Smooth muscle cell (in vitro differentiated cells): Measurements from ENCODE around the gene PHACTR4. TPM values are rescaled to one million over a fixed set of nuclear protein-coding genes. Genes with fewer than 3 reads are reported as not detected.

Experiments
- DNase-seq: peaks from one replicate; lab custom pipeline; 2025; ENCODE audit not compliant: unreplicated experiment; lab: John Stamatoyannopoulos, UW
- H2AFZ ChIP-seq: fragments of 200-600 bp; sonication (generic); 2 replicates; pipeline ENCODE4 v1.6.0; 2016; ENCODE audit warnings: antibody characterized with exemption, low read depth, mild to moderate bottlenecking
- H3F3A ChIP-seq: fragments of 200-600 bp; sonication (generic); 2 replicates; pipeline ENCODE4 v1.6.0; 2017; ENCODE audit warnings: antibody characterized with exemption, low read depth
- H3K27ac ChIP-seq: fragments of 200-600 bp; sonication (generic); 2 replicates; pipeline ENCODE4 v1.5.1; 2016; ENCODE audit warnings: low read depth, mild to moderate bottlenecking
- H3K27me3 ChIP-seq: fragments of 200-600 bp; sonication (generic); 2 replicates; pipeline ENCODE4 v1.6.1; 2016; ENCODE audit warnings: low read depth, mild to moderate bottlenecking
- H3K36me3 ChIP-seq: fragments of 200-600 bp; sonication (generic); 2 replicates; pipeline ENCODE4 v1.5.1; 2016; ENCODE audit warnings: low read depth
- H3K4me1 ChIP-seq: fragments of 200-600 bp; sonication (generic); 2 replicates; pipeline ENCODE4 v1.5.1; 2016; ENCODE audit warnings: low read depth
- H3K4me2 ChIP-seq: fragments of 200-600 bp; sonication (generic); 2 replicates; pipeline ENCODE4 v1.6.0; 2016; ENCODE audit warnings: mild to moderate bottlenecking
- H3K4me3 ChIP-seq: fragments of 200-600 bp; sonication (generic); 2 replicates; pipeline ENCODE4 v1.5.1; 2016; ENCODE audit warnings: mild to moderate bottlenecking
- H3K79me2 ChIP-seq: fragments of 200-600 bp; sonication (generic); 2 replicates; pipeline ENCODE4 v1.6.0; 2016; ENCODE audit warnings: low read depth, mild to moderate bottlenecking
- H3K9ac ChIP-seq: fragments of 200-600 bp; sonication (generic); 2 replicates; pipeline ENCODE4 v1.6.0; 2016; ENCODE audit warnings: low read depth
- H3K9me3 ChIP-seq: fragments of 200-600 bp; sonication (generic); replicated peaks from 2 replicates; pipeline ENCODE4 v1.5.1; 2016; ENCODE audit warnings: low read depth
- H4K20me1 ChIP-seq: fragments of 200-600 bp; sonication (generic); 2 replicates; pipeline ENCODE4 v1.6.0; 2016; ENCODE audit warnings: low read depth
- CTCF ChIP-seq: fragments of 200-600 bp; sonication (generic); IDR thresholded peaks from 2 replicates; pipeline ENCODE4 v1.5.1; 2017; ENCODE audit warnings: borderline replicate concordance, mild to moderate bottlenecking, antibody characterized with exemption; ENCODE audit not compliant: insufficient read depth, poor library complexity, severe bottlenecking
- WGBS: methylation state at CpG from one replicate; pipeline ENCODE4 v1.1.7; 2016; ENCODE audit warnings: low lambda C conversion rate; 5-methylcytosine and 5-hydroxymethylcytosine counted together
- polyA plus RNA-seq: library from polyadenylated mRNA; unstranded; fragments of >200 nt; fragmentation: Nextera tagmentation; extraction: Ambion mirVana; gene quantifications from 2 replicates; pipeline ENCODE4 v1.2.1, GENCODE V29; 2016
- total RNA-seq: library from RNA; depleted of rRNA; stranded (reverse); fragments of >200 nt; gene quantifications from 2 replicates; pipeline ENCODE4 v1.2.3, GENCODE V29; 2014

Gene PHACTR4
- 14.1 and 20.2 TPM in 2 replicates for total RNA-seq
- polyA plus RNA-seq, result 15.2 and 22.2 TPM in 2 replicates

- peak; percentile 72 for DNase-seq
- Histone ChIP-seq H4K20me1 (peaks cover 2% of the 10 kb centered on the region), H3K4me3 (peak within 1 kb of the TSS; percentile 89), H3K9ac (peak within 1 kb of the TSS; percentile 89), H3K27ac (peak within 1 kb of the TSS; percentile 77), H3K4me1 (peaks cover 19% of the 10 kb centered on the region), H3K79me2 (peaks cover 35% of the 10 kb centered on the region), H2AFZ (peak within 1 kb of the TSS; percentile 89), H3K27me3 (no peaks in the 10 kb centered on the region), H3K36me3 (no peaks in the 10 kb centered on the region), H3K4me2 (peak within 1 kb of the TSS; percentile 98), H3K9me3 (no peaks in the 10 kb centered on the region), H3F3A (peaks cover 13% of the 10 kb centered on the region)
- no peak for TF ChIP-seq CTCF
- under 1% methylated on average over 58 of the region's 61 CpGs for WGBS
Measured at GRCh38 chr1:28369371-28370238, at the start of gene PHACTR4. TSS of gene PHACTR4 (plus strand) at chr1:28369740. CDS start at chr1:28407448, 37,708 bp downstream.

- Histone ChIP-seq H3K9me3 (no peaks in the 10 kb centered on the region), H3K9ac (no peak overlapping the region), H3F3A (no peaks in the 10 kb centered on the region), H4K20me1 (no peaks in the 10 kb centered on the region), H3K4me1 (no peaks in the 10 kb centered on the region), H3K79me2 (no peaks in the 10 kb centered on the region), H3K27me3 (no peaks in the 10 kb centered on the region), H3K4me2 (no peak overlapping the region), H3K36me3 (no peaks in the 10 kb centered on the region), H3K4me3 (no peak overlapping the region), H2AFZ (no peak overlapping the region), H3K27ac (no peak overlapping the region)
- 81% methylated on average over 3 of the region's 3 CpGs for WGBS
- no peak for TF ChIP-seq CTCF
- DNase-seq, result no peak
Measured at GRCh38 chr1:28322194-28322593, 47.3 kb upstream of the PHACTR4 start.

- 71% methylated on average over 3 of the region's 3 CpGs for WGBS
- Histone ChIP-seq H3K9me3 (no peaks in the 10 kb centered on the region), H3K4me3 (no peak overlapping the region), H3K4me2 (no peak overlapping the region), H3K27ac (no peak overlapping the region), H4K20me1 (no peaks in the 10 kb centered on the region), H3K4me1 (no peaks in the 10 kb centered on the region), H3K27me3 (no peaks in the 10 kb centered on the region), H3F3A (no peaks in the 10 kb centered on the region), H2AFZ (no peak overlapping the region), H3K79me2 (no peaks in the 10 kb centered on the region), H3K36me3 (no peaks in the 10 kb centered on the region), H3K9ac (no peak overlapping the region)
- TF ChIP-seq CTCF, result no peak
- DNase-seq, result no peak
Measured at GRCh38 chr1:28323720-28324119, 45.8 kb upstream of the PHACTR4 start.
